ENCODE measurements around the gene SLC17A7.

DNA sequence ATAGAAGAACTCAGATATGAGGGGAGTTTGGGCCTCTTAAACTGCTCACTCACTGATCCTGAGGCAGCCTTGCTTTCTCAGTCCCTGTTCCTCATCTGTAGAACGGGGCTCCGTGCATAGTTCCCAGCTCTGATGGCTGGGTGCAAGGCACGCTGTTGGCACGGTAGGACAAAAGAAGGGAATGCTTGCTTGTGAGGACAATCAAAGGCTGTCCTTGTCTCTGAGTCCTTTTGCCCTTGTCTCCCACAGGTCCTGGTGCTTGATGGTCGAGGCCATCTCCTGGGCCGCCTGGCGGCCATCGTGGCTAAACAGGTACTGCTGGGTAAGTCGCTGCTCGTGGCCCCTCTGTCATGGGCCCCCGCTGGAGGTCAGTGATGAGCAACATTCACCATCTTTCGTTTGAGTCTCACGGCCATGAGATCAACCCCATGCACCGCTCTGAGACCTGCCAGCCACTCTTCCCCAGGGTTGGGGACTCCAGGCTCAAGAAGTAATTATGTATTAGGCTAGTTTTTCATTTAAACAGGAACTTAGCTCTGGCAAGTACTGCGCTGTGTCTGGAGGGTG lies 48.4 kb upstream of the SLC17A7 start:
- TF ChIP-seq EZH2 (IDR thresholded peaks at IDR 0.05) (no peak), POLR2AphosphoS5 (IDR thresholded peaks at IDR 0.05; ENCODE audit: borderline replicate concordance, low read depth, low read length) (no peak), FOXP2 (optimal IDR thresholded peaks at IDR 0.05; ENCODE audit: control extremely low read depth, extremely low read length, insufficient read depth) (no peak)

Measured in SK-N-MC (cell line).